NK-92 treated with Interleukin-12 subunit alpha and Interleukin-12 subunit beta, amount 100 ng/mL, for 24 hours (cell line): Measurements from ENCODE around the gene PRIMPOL.
"Not testable (repeated sequence)": the region's sequence is repeated elsewhere in the genome, so short reads cannot be mapped to it uniquely, and the experiment has no call there.

Experiments used
- DNase-seq: peaks from one replicate; lab custom pipeline; 2025; lab: John Stamatoyannopoulos, UW

The PRIMPOL gene

DNA sequence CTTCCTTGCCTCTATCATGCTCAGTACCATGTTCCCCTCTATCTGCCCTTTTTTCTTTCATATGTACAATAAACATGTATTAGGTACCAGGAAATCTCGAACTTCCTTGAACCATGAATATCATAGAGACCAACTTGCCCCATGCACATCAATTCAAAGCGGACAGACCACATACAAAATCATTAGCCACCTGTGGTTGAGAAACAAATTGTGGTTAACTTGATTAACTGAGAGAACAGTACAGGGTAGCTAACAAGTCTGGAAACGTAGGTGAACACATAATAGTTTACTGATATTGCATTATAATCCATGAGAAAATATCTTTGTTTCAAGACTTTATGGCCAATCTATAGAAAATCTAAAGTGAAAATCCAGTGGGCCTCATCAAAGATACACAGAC is 8.5 kb upstream of the PRIMPOL start:
- DNase-seq, result no peak

DNA sequence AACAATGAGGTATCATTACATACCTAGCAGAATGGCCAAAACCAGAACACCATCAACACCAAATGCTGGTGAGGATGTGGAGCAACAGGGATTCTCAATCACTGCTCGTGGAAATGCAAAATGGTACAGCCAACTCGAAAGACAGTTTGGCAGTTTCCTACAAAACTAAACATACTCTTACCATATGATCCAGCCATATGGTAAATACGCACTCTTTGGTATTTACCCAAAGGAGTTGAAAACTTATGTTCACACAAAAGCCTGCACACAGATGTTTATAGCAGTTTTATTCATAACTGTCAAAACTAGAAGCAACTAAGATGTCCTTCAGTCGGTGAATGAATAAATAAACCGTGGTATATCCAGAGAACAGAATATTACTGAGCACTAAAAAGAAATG is 8.1 kb upstream of the PRIMPOL start:
- DNase-seq, result no peak

DNA sequence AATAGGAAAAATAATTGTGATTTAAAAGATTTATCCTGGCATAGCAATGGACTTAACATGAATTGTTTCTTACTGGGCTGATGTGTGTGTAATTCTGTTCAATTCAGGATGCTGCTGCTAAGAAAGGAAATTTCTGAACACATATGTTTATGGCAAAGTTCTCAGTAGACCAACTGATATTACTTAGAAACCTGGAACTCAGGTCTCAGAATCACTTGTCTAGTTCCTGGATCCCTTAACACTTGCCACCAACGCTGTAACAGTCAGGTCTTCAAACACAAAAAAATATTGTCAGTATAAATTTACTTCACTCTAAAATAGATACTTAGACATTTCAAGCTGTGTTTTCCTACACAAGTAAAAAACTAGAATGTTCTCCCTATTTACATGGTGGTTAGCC is 5.8 kb upstream of the PRIMPOL start:
- DNase-seq, result no peak

- DNase-seq, result no peak
Measured at GRCh38 chr4:184644553-184645307, 4.8 kb upstream of the PRIMPOL start.

- no peak for DNase-seq
Measured at GRCh38 chr4:184645904-184646610, 3.5 kb upstream of the PRIMPOL start.

DNA sequence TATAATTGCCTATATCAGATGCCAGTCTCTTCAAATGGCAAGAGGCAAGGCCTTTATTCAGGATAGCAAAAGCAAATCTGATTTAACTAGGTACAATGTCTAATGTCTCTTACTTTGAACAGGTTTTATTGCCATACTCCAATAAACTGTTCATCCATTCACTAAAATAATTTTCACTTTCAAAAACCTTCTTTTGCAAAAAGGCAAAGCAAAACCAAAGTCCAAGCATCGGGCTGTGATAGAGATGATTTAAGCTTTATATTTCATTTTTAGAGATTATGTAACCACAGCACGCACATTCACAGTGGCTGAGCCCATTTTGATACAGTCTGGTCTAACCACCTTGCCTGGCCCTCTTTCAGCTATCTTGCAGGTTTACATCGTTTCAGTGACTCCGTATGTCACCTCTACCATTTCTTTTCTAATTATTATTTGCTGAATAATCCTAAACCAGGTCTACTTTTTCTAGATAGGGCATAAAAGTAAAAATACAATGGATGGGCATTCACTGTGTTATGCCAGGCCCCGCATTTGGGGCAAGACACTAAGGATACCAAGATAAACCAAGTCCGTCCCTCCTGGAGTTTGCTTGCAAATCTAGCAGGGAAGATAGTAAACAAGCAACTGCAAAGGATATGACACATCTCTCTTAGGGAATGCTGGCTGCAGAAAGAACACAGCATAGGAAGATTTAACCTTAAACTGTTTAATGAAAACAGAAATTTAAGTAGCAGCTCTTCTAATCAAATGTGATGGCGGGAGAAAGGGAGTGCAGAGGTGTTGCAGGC is 2.1 kb upstream of the PRIMPOL start:
- no peak for DNase-seq

- DNase-seq, result no peak
Measured at GRCh38 chr4:184648054-184648312, 1.6 kb upstream of the PRIMPOL start.

GRCh38 chr4:184648313-184649025 is 1.1 kb upstream of the PRIMPOL start:
- DNase-seq, result peak; percentile 46

GRCh38 chr4:184649971-184650855 is 675 bp downstream of the PRIMPOL start:
- DNase-seq, result no peak

DNA sequence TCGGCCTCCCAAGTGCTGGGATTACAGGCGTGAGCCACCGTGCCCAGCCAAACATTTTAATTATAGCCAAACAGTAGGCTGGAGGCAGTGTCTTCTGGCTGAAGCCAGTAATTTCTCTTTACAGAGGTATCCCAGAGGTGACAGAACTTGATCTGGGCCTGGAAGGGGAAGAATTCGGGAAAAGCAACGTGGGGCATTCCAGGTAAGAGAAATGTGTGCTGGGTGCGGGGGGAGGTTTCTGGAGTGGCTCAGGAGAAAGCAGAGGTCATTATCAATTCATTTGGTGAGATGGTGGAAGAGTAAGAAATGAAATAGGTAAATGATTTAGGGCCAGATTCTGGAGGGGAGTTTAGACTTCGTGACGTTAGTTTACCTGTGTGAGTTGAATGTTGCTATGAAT is 2.4 kb downstream of the PRIMPOL start:
- DNase-seq, result no peak

- DNase-seq, result not testable (repeated sequence)
Measured at GRCh38 chr4:184652681-184653080, 3.1 kb downstream of the PRIMPOL start.

DNA sequence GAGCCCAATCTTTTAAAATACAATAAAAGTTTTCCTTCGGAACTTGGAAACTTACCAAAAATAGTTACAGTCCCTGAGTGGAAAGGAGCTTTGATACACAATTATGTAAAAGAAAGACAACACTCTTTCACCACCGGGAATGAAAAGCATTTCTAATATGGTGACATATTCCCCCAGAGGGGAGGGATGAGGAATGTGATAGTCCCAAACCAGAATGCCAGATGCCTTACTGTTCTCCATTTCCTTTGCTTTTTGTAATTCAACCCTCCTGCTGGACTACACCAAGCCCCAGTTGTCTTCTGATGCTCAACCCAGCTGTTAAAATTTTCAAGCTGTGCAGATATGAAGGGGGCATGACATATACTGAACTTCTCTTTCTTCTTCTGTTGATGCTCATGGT is 4.1 kb downstream of the PRIMPOL start:
- no peak for DNase-seq

DNA sequence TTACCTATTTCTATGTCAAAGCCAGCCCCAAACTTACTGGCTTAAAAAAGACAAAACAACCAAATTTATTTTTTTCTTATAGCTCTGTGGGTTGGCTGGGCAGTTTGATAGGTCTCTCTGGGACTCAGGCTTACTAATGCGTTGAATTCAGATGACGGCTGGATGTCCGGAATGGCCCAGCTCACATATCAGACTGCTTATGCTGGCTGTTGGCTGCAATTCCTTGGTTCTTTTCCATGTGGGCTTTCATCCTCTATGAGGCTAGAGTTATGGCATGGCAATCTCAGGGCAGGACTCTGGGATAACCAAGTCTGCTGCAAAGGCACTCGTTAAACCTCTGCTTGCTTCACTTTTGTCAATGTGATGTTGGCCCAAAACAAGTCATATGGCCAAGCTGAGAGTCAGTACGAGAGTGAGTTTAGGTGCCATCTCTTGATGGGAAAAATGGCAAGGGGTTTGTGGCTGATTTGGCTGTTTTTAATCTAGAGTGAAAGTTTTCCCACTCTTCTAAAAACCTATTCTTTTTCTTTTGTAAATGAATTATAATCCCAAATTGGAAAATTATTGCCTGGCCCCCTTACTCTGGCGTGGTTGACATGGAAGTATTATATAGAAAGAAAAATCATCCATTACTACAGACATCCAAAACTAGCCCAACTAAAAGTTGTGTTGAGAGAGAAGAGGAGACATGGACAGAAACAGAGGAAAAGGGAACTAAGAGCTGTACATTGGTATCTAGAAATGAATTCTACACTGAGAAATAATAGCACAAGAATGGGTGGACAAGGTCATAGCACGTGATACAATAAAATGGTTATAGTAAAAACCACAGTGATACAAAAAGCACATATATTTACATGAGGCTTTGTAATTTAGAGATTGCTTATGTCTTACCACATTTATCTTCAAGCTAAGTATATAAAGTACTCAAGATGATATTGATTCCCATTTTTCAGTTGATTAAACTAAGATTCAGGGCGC is 6.6 kb downstream of the PRIMPOL start:
- DNase-seq, result no peak

- DNase-seq, result no peak
Measured at GRCh38 chr4:184657144-184657543, 7.6 kb downstream of the PRIMPOL start.

- DNase-seq, result not testable (repeated sequence)
Measured at GRCh38 chr4:184657820-184658219, 8.3 kb downstream of the PRIMPOL start.

DNA sequence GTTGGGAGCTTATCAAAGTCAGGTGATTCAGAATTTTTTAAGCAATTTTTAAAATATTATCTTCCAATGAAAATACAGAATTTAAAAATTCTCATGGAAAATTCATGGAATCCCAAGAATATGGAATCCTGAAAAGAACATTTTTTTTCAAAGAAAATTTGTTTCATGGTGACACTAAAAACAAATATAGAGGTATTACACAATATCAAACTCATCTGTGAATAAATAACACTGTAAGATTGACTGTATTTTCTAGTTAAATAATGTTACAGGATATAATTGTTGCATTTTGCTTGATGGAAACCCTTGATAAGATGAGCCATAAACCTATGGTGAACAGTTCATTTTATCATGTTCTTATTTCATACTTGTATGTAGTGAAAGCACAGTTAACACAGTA is 11.4 kb downstream of the PRIMPOL start:
- no peak for DNase-seq

DNA sequence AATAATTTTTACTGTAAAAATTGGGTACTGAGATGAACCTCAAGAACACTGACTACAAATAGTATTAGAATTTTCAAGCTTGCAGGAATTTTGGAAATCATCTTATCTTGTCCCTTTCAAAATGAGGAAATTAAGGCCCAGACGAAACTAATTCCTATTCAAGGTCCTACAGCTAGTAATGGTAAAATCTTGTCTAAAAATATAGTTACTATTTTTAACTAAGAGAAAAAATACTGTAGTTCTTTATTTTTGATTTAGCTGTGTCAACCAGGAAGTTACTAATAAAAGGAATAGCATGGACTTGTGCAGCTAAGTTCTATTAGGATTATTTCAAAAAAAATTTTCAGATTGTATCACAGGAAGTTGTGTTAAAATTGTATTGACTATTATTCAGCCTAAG is 12.7 kb downstream of the PRIMPOL start:
- DNase-seq, result no peak

GRCh38 chr4:184664445-184665210 is 15.1 kb downstream of the PRIMPOL start:
- no peak for DNase-seq

GRCh38 chr4:184666670-184667069 is 17.1 kb downstream of the PRIMPOL start:
- no peak for DNase-seq
